ENCODE measurements around the gene SLC13A2.
"Not testable (repeated sequence)": the region's sequence is repeated elsewhere in the genome, so short reads cannot be mapped to it uniquely, and the experiment has no call there.

GRCh38 chr17:28522281-28522680, 48.8 kb downstream of the SLC13A2 start:
- not testable (repeated sequence) for TF ChIP-seq CTCF, POLR2A (IDR thresholded peaks at IDR 0.05)

Measured in right lobe of liver (tissue), 4 donors.